Limb (tissue), 2 donors: ENCODE measurements around the gene RBM10.

Experiments used
- DNase-seq, 2 donors: peaks; one replicate each; pipeline ENCODE4 v3.0.0-alpha.2; 2016; ENCODE audit errors: extremely low spot score in 2 of 2

Gene RBM10

GRCh38 chrX:47217121-47217851 lies 72.3 kb downstream of the RBM10 start:
- peak in 1 of 2 donors; percentile 37 for DNase-seq

GRCh38 chrX:47217852-47218279 lies 72.8 kb downstream of the RBM10 start:
- peak; percentile 94 for DNase-seq

GRCh38 chrX:47218280-47218919 lies 73.4 kb downstream of the RBM10 start, which contains the start of gene CDK16:
CDK16 (plus strand) TSS chrX:47218681; CDS start chrX:47223558, 4,877 bp downstream.
- DNase-seq: peak in 1 of 2 donors; percentile 86

- peak in 1 of 2 donors; percentile 66 for DNase-seq
These were observed 74.1 kb downstream of the RBM10 start for GRCh38 chrX:47218920-47219815.

- DNase-seq: no peak
These were observed 76.7 kb downstream of the RBM10 start for GRCh38 chrX:47221756-47222155.

- DNase-seq: no peak
These were observed 77.8 kb downstream of the RBM10 start for GRCh38 chrX:47222751-47223350.

GRCh38 chrX:47223476-47224250 lies 78.6 kb downstream of the RBM10 start:
- DNase-seq: no peak

- DNase-seq: no peak
These were observed 79.4 kb downstream of the RBM10 start for GRCh38 chrX:47224266-47224895.

- no peak for DNase-seq
These were observed 79.9 kb downstream of the RBM10 start for GRCh38 chrX:47224896-47225290.

- DNase-seq: no peak
These were observed 81.0 kb downstream of the RBM10 start for GRCh38 chrX:47226071-47226470.

- no peak for DNase-seq
These were observed 81.7 kb downstream of the RBM10 start for GRCh38 chrX:47226531-47227333.

GRCh38 chrX:47227334-47227583 lies 82.2 kb downstream of the RBM10 start:
- DNase-seq: no peak

GRCh38 chrX:47228550-47229270 lies 83.7 kb downstream of the RBM10 start:
- DNase-seq: no peak

- DNase-seq: no peak
These were observed 84.4 kb downstream of the RBM10 start for GRCh38 chrX:47229427-47229826.

GRCh38 chrX:47230136-47230868 lies 85.3 kb downstream of the RBM10 start:
- no peak for DNase-seq

- DNase-seq: no peak
These were observed 86.1 kb downstream of the RBM10 start for GRCh38 chrX:47231167-47231566.

GRCh38 chrX:47232197-47232802 lies 87.3 kb downstream of the RBM10 start:
- no peak for DNase-seq

GRCh38 chrX:47232803-47233332 lies 87.8 kb downstream of the RBM10 start, which contains the start of gene USP11:
USP11 (plus strand) TSS chrX:47233009; CDS start chrX:47233044, 35 bp downstream.
- DNase-seq: peak; percentile 58 to 79
